ENCODE measurements around the gene TMEM18. TPM values are rescaled to one million over a fixed set of nuclear protein-coding genes. Genes with fewer than 3 reads are reported as not detected.
A peak's percentile ranks its signal among the peaks of the same experiment; 100 is the strongest.

Gene TMEM18
- total and polyA plus RNA-seq, 4 donors, result 19.5 to 36.0 (median 21.4) TPM

GRCh38 chr2:650343-651310 is 26.6 kb downstream of the TMEM18 start:
- 78 to 87% methylated on average over 25 of the region's 25 CpGs for WGBS, 2 donors
- no peak overlapping the region for H3K9ac ChIP-seq (ENCODE audit: insufficient read depth in 1 of 2, low read length in 2 of 2)
- no peak overlapping the region for H3K27ac ChIP-seq (ENCODE audit: low read depth in 1 of 2, low read length in 1 of 2)
- no peak overlapping the region for H3K4me3 ChIP-seq
- no peaks in the 10 kb centered on the region for H3K36me3 ChIP-seq (ENCODE audit: control insufficient read depth in 4 of 4, insufficient read depth in 4 of 4, low read length in 4 of 4)
- peak; percentile 7 to 18 (median 18) for DNase-seq
- no peak for TF ChIP-seq CTCF (IDR thresholded peaks at IDR 0.05; ENCODE audit: control extremely low read depth, extremely low read depth)
- no peak for ATAC-seq (ENCODE audit: insufficient read depth, low FRiP score)
- no peaks in the 10 kb centered on the region for H3K4me1 ChIP-seq (ENCODE audit: control insufficient read depth in 5 of 5, insufficient read depth in 5 of 5, low read length in 5 of 5)
- peaks cover 0 to 2% (median 0%) of the 10 kb centered on the region in 3 donors for H3K27me3 ChIP-seq (ENCODE audit: control insufficient read depth in 3 of 3, insufficient read depth in 3 of 3, low read length in 2 of 3)
- peaks cover 0 to 9% (median 0%) of the 10 kb centered on the region in 4 donors for H3K9me3 ChIP-seq (ENCODE audit: control insufficient read depth in 4 of 4, insufficient read depth in 3 of 4, low read length in 3 of 4)

- no peak overlapping the region for H3K27ac ChIP-seq (ENCODE audit: low read depth in 1 of 2, low read length in 1 of 2)
- H3K36me3 ChIP-seq (ENCODE audit: control insufficient read depth in 4 of 4, insufficient read depth in 4 of 4, low read length in 4 of 4), result no peaks in the 10 kb centered on the region
- no peak overlapping the region for H3K4me3 ChIP-seq
- H3K9me3 ChIP-seq (ENCODE audit: control insufficient read depth in 4 of 4, insufficient read depth in 3 of 4, low read length in 3 of 4), result peaks cover 0 to 3% (median 0%) of the 10 kb centered on the region in 4 donors
- ATAC-seq (ENCODE audit: insufficient read depth, low FRiP score), result no peak
- peak in 1 of 3 donors; percentile 5 for DNase-seq
- TF ChIP-seq CTCF (IDR thresholded peaks at IDR 0.05; ENCODE audit: control extremely low read depth, extremely low read depth), result no peak
- WGBS, 2 donors, result 86 to 90% methylated on average over 20 of the region's 20 CpGs
- H3K9ac ChIP-seq (ENCODE audit: insufficient read depth in 1 of 2, low read length in 2 of 2), result no peak overlapping the region
- no peaks in the 10 kb centered on the region for H3K4me1 ChIP-seq (ENCODE audit: control insufficient read depth in 5 of 5, insufficient read depth in 5 of 5, low read length in 5 of 5)
- H3K27me3 ChIP-seq (ENCODE audit: control insufficient read depth in 3 of 3, insufficient read depth in 3 of 3, low read length in 2 of 3), result peaks cover 0 to 2% (median 0%) of the 10 kb centered on the region in 3 donors
Measured at GRCh38 chr2:649426-650342, 27.5 kb downstream of the TMEM18 start.

GRCh38 chr2:648476-649424 is 28.5 kb downstream of the TMEM18 start:
- H3K27ac ChIP-seq (ENCODE audit: low read depth in 1 of 2, low read length in 1 of 2), result no peak overlapping the region
- TF ChIP-seq CTCF (IDR thresholded peaks at IDR 0.05; ENCODE audit: control extremely low read depth, extremely low read depth), result no peak
- WGBS, 2 donors, result 90% methylated on average over 26 of the region's 26 CpGs
- ATAC-seq (ENCODE audit: insufficient read depth, low FRiP score) (no peak), DNase-seq (peak in 1 of 3 donors; percentile 8)
- no peak overlapping the region for H3K4me3 ChIP-seq
- no peak overlapping the region for H3K9ac ChIP-seq (ENCODE audit: insufficient read depth in 1 of 2, low read length in 2 of 2)
- H3K36me3 ChIP-seq (ENCODE audit: control insufficient read depth in 4 of 4, insufficient read depth in 4 of 4, low read length in 4 of 4), result no peaks in the 10 kb centered on the region
- peaks cover 0 to 3% (median 0%) of the 10 kb centered on the region in 4 donors for H3K9me3 ChIP-seq (ENCODE audit: control insufficient read depth in 4 of 4, insufficient read depth in 3 of 4, low read length in 3 of 4)
- H3K27me3 ChIP-seq (ENCODE audit: control insufficient read depth in 3 of 3, insufficient read depth in 3 of 3, low read length in 2 of 3), result peaks cover 0 to 2% (median 0%) of the 10 kb centered on the region in 3 donors
- H3K4me1 ChIP-seq (ENCODE audit: control insufficient read depth in 5 of 5, insufficient read depth in 5 of 5, low read length in 5 of 5), result no peaks in the 10 kb centered on the region

Data from lung (tissue), 12 donors.